Omental fat pad (tissue), 4 donors: ENCODE measurements around the gene SLC13A4. TPM values are rescaled to one million over a fixed set of nuclear protein-coding genes. Genes with fewer than 3 reads are reported as not detected.
"Not testable (repeated sequence)": the region's sequence is repeated elsewhere in the genome, so short reads cannot be mapped to it uniquely, and the experiment has no call there.

Experiments
- ATAC-seq: fragments of 150-250 bp; one replicate; pipeline ENCODE4 v1.9.1; 2016; ENCODE audit warnings: mild to moderate bottlenecking, moderate library complexity; ENCODE audit not compliant: low FRiP score
- DNase-seq: peaks from one replicate; pipeline ENCODE4 v3.0.0-alpha.2; 2019; ENCODE audit warnings: low spot score
- CTCF ChIP-seq, 3 donors: fragments of 450-650 bp; IDR thresholded peaks; one replicate each; pipeline ENCODE4 v1.5.1; 2016 to 2017; ENCODE audit warnings: antibody characterized with exemption in 3 of 3, mild to moderate bottlenecking in 3 of 3, moderate library complexity in 2 of 3
- total RNA-seq, 4 donors: library from RNA; depleted of rRNA; stranded (reverse); fragments of >200 nt; gene quantifications; one replicate each; pipeline ENCODE4 v1.1.0, GENCODE V29; 2016

Gene SLC13A4
- total RNA-seq = 1 to 10 TPM in 1 of 4 donors, under 1 TPM in 2, not detected in 1; 0.09 to 1.4 (median 0.79) TPM

GRCh38 chr7:135728136-135728669, at the start of gene SLC13A4:
Gene SLC13A4 (minus strand): TSS chr7:135728186. CDS start chr7:135727496, 690 bp downstream.
- DNase-seq = no peak
- no peak for TF ChIP-seq CTCF (IDR thresholded peaks at IDR 0.05)
- no peak for ATAC-seq

DNA sequence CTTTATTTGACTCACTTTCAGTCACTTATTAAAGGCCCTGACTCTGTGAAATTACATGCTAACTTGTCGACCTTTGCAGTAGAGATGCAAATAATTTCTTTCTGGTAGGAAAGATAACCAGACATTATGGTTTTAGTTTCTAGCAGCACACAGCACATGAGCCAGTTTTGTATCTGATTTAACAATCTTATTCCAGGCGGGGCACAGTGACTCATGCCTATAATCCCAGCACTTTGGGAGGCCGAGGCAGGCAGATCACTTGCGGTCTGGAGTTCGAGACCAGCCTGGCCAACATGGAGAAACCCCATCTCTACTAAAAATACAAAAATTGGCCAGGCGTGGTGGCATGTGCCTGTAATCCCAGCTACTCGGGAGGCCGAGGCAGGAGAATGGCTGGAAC, 47.9 kb upstream of the SLC13A4 start:
- DNase-seq, ATAC-seq: not testable (repeated sequence)

DNA sequence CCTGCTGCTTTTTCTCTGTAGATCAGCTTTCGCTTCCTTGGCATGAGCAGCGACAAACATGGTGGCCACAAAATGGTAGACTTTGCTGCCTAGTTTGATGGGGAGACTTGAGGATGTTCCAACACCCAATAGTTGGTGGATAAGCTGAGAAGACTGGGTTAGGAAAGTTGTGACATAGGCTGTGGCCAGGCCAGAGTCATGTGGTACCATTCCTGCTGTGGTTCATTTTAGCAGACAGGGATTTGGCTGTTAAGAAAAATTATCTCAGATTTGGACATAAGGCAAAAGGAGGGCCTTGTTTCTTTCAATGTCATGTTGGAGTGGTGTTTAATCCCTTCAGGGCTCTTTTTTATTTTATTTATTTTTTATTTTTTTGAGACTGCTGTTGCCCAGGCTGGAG, 47.2 kb upstream of the SLC13A4 start:
- TF ChIP-seq CTCF (IDR thresholded peaks at IDR 0.05) = no peak
- ATAC-seq (no peak), DNase-seq (no peak)

- TF ChIP-seq CTCF (IDR thresholded peaks at IDR 0.05) = no peak
- DNase-seq = no peak
- ATAC-seq = no peak
Measured at GRCh38 chr7:135774284-135774683, 46.3 kb upstream of the SLC13A4 start.

GRCh38 chr7:135773464-135773863, 45.5 kb upstream of the SLC13A4 start:
- DNase-seq (no peak), ATAC-seq (no peak)

DNA sequence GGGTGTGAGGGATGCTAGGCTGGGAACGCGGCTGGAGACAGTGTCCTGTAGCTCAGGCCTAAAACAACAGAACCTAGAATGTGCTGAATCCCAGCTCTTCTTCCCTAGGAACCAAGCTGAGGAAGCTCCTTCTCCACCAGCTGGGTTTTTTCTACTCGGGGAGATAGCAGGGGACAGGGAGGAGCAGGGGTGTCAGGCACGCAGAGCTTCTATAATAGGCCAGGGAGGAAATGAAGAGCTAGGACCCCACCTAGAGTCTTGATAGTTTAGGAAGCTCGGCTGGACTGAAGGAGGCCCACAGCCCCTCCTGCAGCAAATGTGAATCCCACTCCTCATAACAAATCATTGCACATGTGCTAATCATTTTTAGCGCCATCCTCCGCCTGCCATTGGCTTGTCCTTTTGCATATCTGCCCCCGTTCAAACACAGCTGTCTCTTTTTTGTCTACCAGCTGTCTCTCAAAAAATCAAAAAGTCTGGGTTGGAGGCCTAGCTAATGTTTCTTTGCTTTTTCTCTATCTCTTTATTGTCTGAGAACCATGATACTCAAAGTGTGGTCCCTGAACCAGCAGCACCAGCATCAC, 44.7 kb upstream of the SLC13A4 start:
- TF ChIP-seq CTCF (IDR thresholded peaks at IDR 0.05) = no peak

More at GRCh38 chr7:135773464-135773863, 45.5 kb upstream of the SLC13A4 start:
- no peak for TF ChIP-seq CTCF (IDR thresholded peaks at IDR 0.05)

DNA sequence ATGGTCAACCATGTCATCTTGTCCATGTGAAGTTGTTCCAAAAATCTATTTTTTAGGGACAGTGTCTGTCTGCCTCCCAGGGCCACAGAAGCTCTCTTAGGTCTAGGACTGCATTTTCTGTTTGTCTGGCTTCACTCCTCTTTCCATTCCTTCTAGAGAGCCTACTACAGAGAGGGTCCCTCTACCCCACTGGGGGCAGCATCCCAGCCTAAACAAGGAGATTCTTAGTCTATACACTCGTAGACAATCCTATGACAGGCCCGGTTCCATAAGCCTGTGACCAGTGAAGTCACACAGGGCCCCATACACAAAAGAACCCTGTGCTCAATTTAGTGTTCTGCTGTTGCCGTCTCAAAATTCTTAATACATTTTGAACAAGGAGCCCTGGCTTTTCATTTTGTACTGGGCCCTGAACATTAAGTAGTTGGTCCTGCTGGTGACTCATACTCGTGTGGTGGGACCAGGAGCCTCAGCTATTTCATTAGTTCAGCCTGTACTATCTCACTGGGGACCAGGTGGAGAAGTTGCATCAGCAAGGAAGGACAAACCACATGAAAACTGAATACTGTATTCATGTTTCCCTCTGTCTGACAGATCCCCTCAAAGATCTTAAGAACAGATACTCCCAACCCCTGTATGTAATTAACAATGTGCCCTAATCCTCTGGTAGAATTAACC, 44.1 kb upstream of the SLC13A4 start:
- DNase-seq (no peak), ATAC-seq (no peak)

More for the DNA sequence above, 44.7 kb upstream of the SLC13A4 start:
- ATAC-seq (no peak), DNase-seq (no peak)

More for the DNA sequence above, 44.1 kb upstream of the SLC13A4 start:
- TF ChIP-seq CTCF (IDR thresholded peaks at IDR 0.05) = no peak
